ENCODE measurements around the gene MAU2. TPM values are rescaled to one million over a fixed set of nuclear protein-coding genes. Genes with fewer than 3 reads are reported as not detected.

MAU2 gene
- total and polyA plus RNA-seq, 2 experiments from 2014 or later = 18.9 to 62.2 TPM

DNA sequence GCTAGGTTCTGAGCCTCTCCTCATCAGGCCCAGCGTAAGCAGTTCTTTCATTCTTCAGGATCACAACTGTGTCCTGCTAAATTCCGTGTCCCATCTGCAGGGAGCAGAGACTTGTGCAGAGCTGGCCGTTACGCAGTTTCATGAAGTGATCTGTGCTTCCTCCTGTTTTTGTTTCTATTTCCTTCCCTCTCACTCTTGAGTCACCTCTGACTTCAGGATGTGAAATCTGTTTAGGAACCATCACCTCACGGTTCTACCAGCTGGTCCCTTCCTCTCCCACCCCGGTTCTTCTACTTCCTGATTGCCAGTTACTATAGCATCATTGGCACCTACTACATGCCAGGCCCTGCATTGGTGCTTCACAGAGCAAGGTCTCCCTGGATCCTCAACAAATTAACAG lies 8.5 kb downstream of the MAU2 start:
- Mint-ChIP-seq H3K4me1 (no peaks in the 10 kb centered on the region), H3K4me3 (no peak overlapping the region), H3K36me3 (ENCODE audit: low read depth) (peaks cover 35% of the 10 kb centered on the region), H3K9me3 (no peaks in the 10 kb centered on the region), H3K27ac (peak overlapping the region; percentile 50; the same call in 1 of the 2 replicates), H3K27me3 (ENCODE audit: insufficient read depth, low read depth, poor library complexity) (peaks cover 8% of the 10 kb centered on the region)
- no peaks in the 10 kb centered on the region for H3K9me2 ChIP-seq (ENCODE audit: insufficient read depth)
- ATAC-seq (no peak), DNase-seq (ENCODE audit: low spot score) (no peak)
- no peak overlapping the region for H2AFZ ChIP-seq
- H3K27ac ChIP-seq (ENCODE audit: low read depth) = 0 out of 2 replicates have a peak overlapping the region, but pooled peaks have one; percentile 6
- H3K4me3 ChIP-seq = no peak overlapping the region
- H3K27me3 ChIP-seq (ENCODE audit: insufficient read depth) = no peaks in the 10 kb centered on the region
- H3F3A ChIP-seq (replicated peaks; ENCODE audit: low read depth) = peaks cover 8% of the 10 kb centered on the region; the same call in 1 of the 2 replicates
- no peaks in the 10 kb centered on the region for H3K4me1 ChIP-seq (ENCODE audit: insufficient read depth)
- peaks cover 6% of the 10 kb centered on the region; the same call in 1 of the 2 replicates for H4K20me1 ChIP-seq (replicated peaks; ENCODE audit: insufficient read depth)
- H3K79me2 ChIP-seq (replicated peaks; ENCODE audit: insufficient read depth) = peaks cover 43% of the 10 kb centered on the region
- TF ChIP-seq EZH2 (IDR thresholded peaks at IDR 0.05; ENCODE audit: low read depth, unreplicated experiment) (no peak), CREB1 (CRISPR knock-in tag; IDR thresholded peaks at IDR 0.05; ENCODE audit: low read depth) (no peak)
- peaks cover 11% of the 10 kb centered on the region for H3K36me3 ChIP-seq (ENCODE audit: insufficient read depth)
- no peak overlapping the region for H3K4me2 ChIP-seq

GRCh38 chr19:19334063-19334988 lies 13.7 kb downstream of the MAU2 start:
- H3K36me3 Mint-ChIP-seq (ENCODE audit: low read depth) = peaks cover 44% of the 10 kb centered on the region
- Histone ChIP-seq H3K4me2 (no peak overlapping the region), H3K27me3 (ENCODE audit: insufficient read depth) (no peaks in the 10 kb centered on the region), H2AFZ (no peak overlapping the region), H3K27ac (ENCODE audit: low read depth) (0 out of 2 replicates have a peak overlapping the region, but pooled peaks have one; percentile 36), H3K79me2 (replicated peaks; ENCODE audit: insufficient read depth) (peaks cover 7% of the 10 kb centered on the region), H3F3A (replicated peaks; ENCODE audit: low read depth) (0 out of 2 replicates have a peak, but pooled peaks cover under 1% of the 10 kb centered on the region), H3K4me3 (no peak overlapping the region), H3K36me3 (ENCODE audit: insufficient read depth) (peaks cover 4% of the 10 kb centered on the region), H3K9me2 (ENCODE audit: insufficient read depth) (no peaks in the 10 kb centered on the region), H4K20me1 (replicated peaks; ENCODE audit: insufficient read depth) (no peaks in the 10 kb centered on the region; the same call in 1 of the 2 replicates), H3K4me1 (ENCODE audit: insufficient read depth) (no peaks in the 10 kb centered on the region)
- H3K27ac Mint-ChIP-seq = peak overlapping the region; percentile 59; the same call in 1 of the 2 replicates
- no peaks in the 10 kb centered on the region for H3K9me3 Mint-ChIP-seq
- no peaks in the 10 kb centered on the region for H3K4me1 Mint-ChIP-seq
- DNase-seq (ENCODE audit: low spot score) (no peak), ATAC-seq (no peak)
- H3K27me3 Mint-ChIP-seq (ENCODE audit: insufficient read depth, low read depth, poor library complexity) = peaks cover 10% of the 10 kb centered on the region
- no peak overlapping the region for H3K4me3 Mint-ChIP-seq
- TF ChIP-seq ZNF331 (CRISPR knock-in tag; IDR thresholded peaks at IDR 0.05; ENCODE audit: low read depth) (no peak), EZH2phosphoT487 (IDR thresholded peaks at IDR 0.05; ENCODE audit: unreplicated experiment) (no peak), ZNF462 (CRISPR knock-in tag; IDR thresholded peaks at IDR 0.05) (no peak), STAT1 (IDR thresholded peaks at IDR 0.05; ENCODE audit: unreplicated experiment) (no peak), NANOG (IDR thresholded peaks at IDR 0.05; ENCODE audit: borderline replicate concordance) (no peak), ETS1 (IDR thresholded peaks at IDR 0.05) (no peak), CREB1 (CRISPR knock-in tag; IDR thresholded peaks at IDR 0.05; ENCODE audit: low read depth) (no peak)
- TF ChIP-seq, protein P1, sequence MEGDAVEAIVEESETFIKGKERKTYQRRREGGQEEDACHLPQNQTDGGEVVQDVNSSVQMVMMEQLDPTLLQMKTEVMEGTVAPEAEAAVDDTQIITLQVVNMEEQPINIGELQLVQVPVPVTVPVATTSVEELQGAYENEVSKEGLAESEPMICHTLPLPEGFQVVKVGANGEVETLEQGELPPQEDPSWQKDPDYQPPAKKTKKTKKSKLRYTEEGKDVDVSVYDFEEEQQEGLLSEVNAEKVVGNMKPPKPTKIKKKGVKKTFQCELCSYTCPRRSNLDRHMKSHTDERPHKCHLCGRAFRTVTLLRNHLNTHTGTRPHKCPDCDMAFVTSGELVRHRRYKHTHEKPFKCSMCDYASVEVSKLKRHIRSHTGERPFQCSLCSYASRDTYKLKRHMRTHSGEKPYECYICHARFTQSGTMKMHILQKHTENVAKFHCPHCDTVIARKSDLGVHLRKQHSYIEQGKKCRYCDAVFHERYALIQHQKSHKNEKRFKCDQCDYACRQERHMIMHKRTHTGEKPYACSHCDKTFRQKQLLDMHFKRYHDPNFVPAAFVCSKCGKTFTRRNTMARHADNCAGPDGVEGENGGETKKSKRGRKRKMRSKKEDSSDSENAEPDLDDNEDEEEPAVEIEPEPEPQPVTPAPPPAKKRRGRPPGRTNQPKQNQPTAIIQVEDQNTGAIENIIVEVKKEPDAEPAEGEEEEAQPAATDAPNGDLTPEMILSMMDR (conservative IDR thresholded peaks at IDR 0.05; ENCODE audit: low read depth in 2 of 2) = no peak
